Liver (tissue), 9 donors: ENCODE data around the gene VIPR2. TPM values are rescaled to one million over a fixed set of nuclear protein-coding genes. Genes with fewer than 3 reads are reported as not detected.

ENCODE experiments used
- DNase-seq: peaks from one replicate; pipeline ENCODE4 v3.0.0-alpha.2; 2017; ENCODE audit warnings: low spot score
- H3K27ac ChIP-seq, 2 donors: one replicate each; pipeline ENCODE4 v1.7.0; 2013; ENCODE audit warnings: inconsistent platforms in 2 of 2, low read length in 2 of 2, control low read depth in 1 of 2, low read depth in 1 of 2, mild to moderate bottlenecking in 1 of 2
- H3K27me3 ChIP-seq, 4 donors: one replicate each; pipeline versions ENCODE4 v1.6.1 to v1.7.0; 2013; ENCODE audit warnings: low read length in 3 of 4, inconsistent platforms in 1 of 4, mild to moderate bottlenecking in 1 of 4, moderate library complexity in 1 of 4; ENCODE audit not compliant: control insufficient read depth in 4 of 4, insufficient read depth in 4 of 4
- H3K36me3 ChIP-seq, 4 donors: one replicate each; pipeline versions ENCODE4 v1.6.1 to v1.7.0; 2013; ENCODE audit warnings: low read length in 3 of 4, mild to moderate bottlenecking in 3 of 4, low read depth in 1 of 4, moderate library complexity in 1 of 4; ENCODE audit not compliant: control insufficient read depth in 4 of 4, insufficient read depth in 3 of 4
- H3K4me1 ChIP-seq, 4 donors: one replicate each; pipeline versions ENCODE4 v1.6.1 to v1.7.0; 2013; ENCODE audit warnings: low read length in 3 of 4, mild to moderate bottlenecking in 3 of 4, moderate library complexity in 1 of 4; ENCODE audit not compliant: control insufficient read depth in 4 of 4, insufficient read depth in 4 of 4
- H3K4me3 ChIP-seq, 3 donors: one replicate each; pipeline versions ENCODE4 v1.6.1 to v1.7.0; 2013; ENCODE audit warnings: low read length in 3 of 3, control low read depth in 1 of 3, low read depth in 1 of 3, mild to moderate bottlenecking in 1 of 3
- H3K9ac ChIP-seq, 2 donors: one replicate each; pipeline ENCODE4 v1.7.0; 2013; ENCODE audit warnings: low read length in 2 of 2, mild to moderate bottlenecking in 2 of 2, moderate library complexity in 2 of 2, control low read depth in 1 of 2, low read depth in 1 of 2
- H3K9me3 ChIP-seq, 4 donors: one replicate each; pipeline versions ENCODE4 v1.6.1 to v1.7.0; 2013; ENCODE audit warnings: low read length in 3 of 4; ENCODE audit not compliant: control insufficient read depth in 4 of 4
- EGR1 ChIP-seq, 2 donors: IDR thresholded peaks; 2 replicates each; pipeline ENCODE4 v1.6.1; 2016 to 2018; ENCODE audit warnings: antibody characterized with exemption in 2 of 2, low read depth in 2 of 2
- FOXA1 ChIP-seq: IDR thresholded peaks from 2 replicates; pipeline ENCODE4 v1.6.1; 2016; ENCODE audit warnings: antibody characterized with exemption
- FOXA2 ChIP-seq: IDR thresholded peaks from 2 replicates; pipeline ENCODE4 v1.6.1; 2016; ENCODE audit warnings: antibody characterized with exemption
- GABPA ChIP-seq, 2 donors: IDR thresholded peaks in 1 of 2; conservative IDR thresholded peaks in 1 of 2; 2 replicates each; pipeline ENCODE4 v1.6.1; 2016; ENCODE audit warnings: antibody characterized with exemption in 2 of 2, mild to moderate bottlenecking in 1 of 2, moderate library complexity in 1 of 2
- HNF4A ChIP-seq, 2 donors: conservative IDR thresholded peaks; 2 replicates each; pipeline ENCODE4 v1.6.1; 2016; ENCODE audit warnings: antibody characterized with exemption in 2 of 2, mild to moderate bottlenecking in 2 of 2
- HNF4G ChIP-seq: IDR thresholded peaks from 2 replicates; pipeline ENCODE4 v1.6.1; 2016; ENCODE audit warnings: antibody characterized with exemption
- JUND ChIP-seq, 2 donors: IDR thresholded peaks; 2 replicates each; pipeline ENCODE4 v1.6.1; 2016; ENCODE audit warnings: antibody characterized with exemption in 2 of 2
- MAX ChIP-seq: IDR thresholded peaks from 2 replicates; pipeline ENCODE4 v1.6.1; 2016; ENCODE audit warnings: antibody characterized with exemption
- NR2F2 ChIP-seq: IDR thresholded peaks from 2 replicates; pipeline ENCODE4 v1.6.1; 2016; ENCODE audit warnings: antibody characterized with exemption
- RAD21 ChIP-seq, 2 donors: IDR thresholded peaks; 2 replicates each; pipeline ENCODE4 v1.6.1; 2016; ENCODE audit warnings: antibody characterized with exemption in 2 of 2, mild to moderate bottlenecking in 2 of 2
- REST ChIP-seq: IDR thresholded peaks from 2 replicates; pipeline ENCODE4 v1.6.1; 2016; ENCODE audit warnings: antibody characterized with exemption, mild to moderate bottlenecking
- RXRA ChIP-seq, 2 donors: IDR thresholded peaks; 2 replicates each; pipeline ENCODE4 v1.6.1; 2017 to 2018; ENCODE audit warnings: antibody characterized with exemption in 2 of 2, mild to moderate bottlenecking in 1 of 2
- SP1 ChIP-seq: IDR thresholded peaks from 2 replicates; pipeline ENCODE4 v1.6.1; 2018; ENCODE audit warnings: antibody characterized with exemption, mild to moderate bottlenecking
- TAF1 ChIP-seq: conservative IDR thresholded peaks from 2 replicates; pipeline ENCODE4 v1.6.1; 2016; ENCODE audit warnings: antibody characterized with exemption, mild to moderate bottlenecking
- YY1 ChIP-seq: IDR thresholded peaks from 2 replicates; pipeline ENCODE4 v1.6.1; 2016; ENCODE audit warnings: antibody characterized with exemption, mild to moderate bottlenecking
- ZBTB33 ChIP-seq: IDR thresholded peaks from 2 replicates; pipeline ENCODE4 v1.6.1; 2016; ENCODE audit warnings: antibody characterized with exemption
- WGBS: extraction: QIAGEN DNeasy Blood & Tissue Kit; methylation state at CpG from one replicate; pipeline ENCODE4 v1.1.7; 2013; 5-methylcytosine and 5-hydroxymethylcytosine counted together
- polyA plus RNA-seq, 2 donors: library from polyadenylated mRNA; stranded (reverse) in 1 of 2; unstranded in 1 of 2; fragments of 200-250 nt in 1 of 2; fragments of >200 nt in 1 of 2; fragmentation: Nextera tagmentation in 1 of 2; extraction: Ambion mirVana in 1 of 2; gene quantifications; one replicate each; pipeline versions ENCODE4 v1.2.1 to v1.2.3, GENCODE V29; 2013 to 2015
- total RNA-seq, 2 donors: library from RNA; depleted of rRNA; stranded (reverse); fragments of >200 nt; gene quantifications; one replicate each; pipeline ENCODE4 v1.2.3, GENCODE V29; 2014
- TF ChIP-seq, protein P1 (sequence below): IDR thresholded peaks from 2 replicates; pipeline ENCODE4 v1.6.1; 2016; ENCODE audit warnings: antibody characterized with exemption
- TF ChIP-seq, protein P2 (sequence below): fragments of 150-350 bp; IDR thresholded peaks from 2 replicates; pipeline ENCODE4 v1.5.1; 2017; ENCODE audit warnings: improper control_type of control experiment, low read depth, low read length; ENCODE audit not compliant: missing input control
- donor health status: healthy.
- donor health status: healthy.
- donor health status: healthy.
- donor health status: healthy.
- donor health status: healthy.

The VIPR2 gene
- total and polyA plus RNA-seq, 4 donors, result 0.05 to 0.17 (median 0.10) TPM; not detected in 1

DNA sequence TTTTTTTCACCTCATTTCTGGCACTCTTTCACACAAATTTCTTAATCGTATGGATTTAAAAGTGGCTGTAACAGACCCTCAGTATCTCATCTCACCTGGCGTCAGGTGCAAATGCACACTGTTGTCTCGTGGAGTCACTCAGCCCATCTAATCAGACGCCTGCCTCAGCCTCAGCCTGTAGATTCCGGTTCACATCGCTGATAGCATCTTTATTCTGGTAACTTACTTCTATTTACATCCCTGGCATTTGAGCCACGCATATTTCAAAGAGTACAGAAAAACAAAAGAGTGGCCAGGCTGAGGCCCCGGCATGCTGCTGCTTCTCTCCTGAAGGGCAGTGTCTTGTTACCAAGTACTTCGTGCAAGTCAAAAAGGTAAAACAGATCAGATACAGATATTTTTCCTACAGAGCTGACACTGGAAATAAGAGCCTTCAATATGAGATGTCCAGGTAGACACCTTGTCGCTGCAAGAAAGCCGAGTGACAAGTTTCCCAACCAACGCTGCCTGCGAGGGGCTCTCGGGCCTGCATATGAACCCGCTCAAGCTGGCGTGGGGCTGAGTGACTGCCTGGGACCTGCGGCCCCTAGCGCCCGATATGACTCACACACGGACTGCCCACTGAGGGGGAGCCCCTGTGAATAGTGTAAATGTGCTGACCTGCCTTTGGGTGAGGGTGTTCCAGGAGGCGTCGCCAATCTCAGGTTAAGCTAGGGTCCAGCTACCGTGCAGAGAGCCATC, 4.3 kb downstream of the VIPR2 start:
- no peak overlapping the region for H3K4me3 ChIP-seq
- H3K4me1 ChIP-seq, result peaks cover 0 to 12% (median 9%) of the 10 kb centered on the region in 4 donors
- no peak overlapping the region for H3K9ac ChIP-seq
- H3K9me3 ChIP-seq, result no peaks in the 10 kb centered on the region
- 92% methylated on average over 23 of the region's 23 CpGs for WGBS
- H3K36me3 ChIP-seq, result no peaks in the 10 kb centered on the region
- DNase-seq, result no peak
- TF ChIP-seq REST (no peak), FOXA2 (no peak), NR2F2 (no peak), RXRA (IDR thresholded peaks at IDR 0.05) (no peak), SP1 (no peak), FOXA1 (no peak), JUND (IDR thresholded peaks at IDR 0.05) (no peak), YY1 (no peak)
- TF ChIP-seq, protein P1, sequence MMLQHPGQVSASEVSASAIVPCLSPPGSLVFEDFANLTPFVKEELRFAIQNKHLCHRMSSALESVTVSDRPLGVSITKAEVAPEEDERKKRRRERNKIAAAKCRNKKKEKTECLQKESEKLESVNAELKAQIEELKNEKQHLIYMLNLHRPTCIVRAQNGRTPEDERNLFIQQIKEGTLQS, result no peak
- peaks cover 0 to 16% (median 3%) of the 10 kb centered on the region in 4 donors for H3K27me3 ChIP-seq
- H3K27ac ChIP-seq, result no peak overlapping the region

DNA sequence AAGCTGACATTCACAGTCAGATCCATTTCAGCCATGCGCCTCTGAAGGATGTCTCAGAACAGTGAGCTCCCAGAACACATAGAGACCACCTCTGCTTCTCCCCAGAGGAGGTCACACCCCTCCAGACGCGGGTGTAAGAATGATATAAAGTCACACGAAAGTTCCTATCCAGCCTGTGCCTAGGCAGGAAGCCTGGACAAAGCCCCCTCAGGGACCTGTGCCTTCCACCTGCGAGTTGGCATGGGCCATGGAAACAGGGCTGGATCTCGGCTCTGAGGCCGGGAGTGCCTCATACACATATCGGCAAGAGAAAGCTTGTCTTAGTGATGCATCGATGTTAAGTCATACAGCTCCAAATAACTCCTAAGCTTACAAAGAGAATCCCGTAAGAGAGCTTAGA, 5.0 kb downstream of the VIPR2 start:
- H3K27me3 ChIP-seq, result peaks cover 0 to 16% (median 3%) of the 10 kb centered on the region in 4 donors
- H3K9ac ChIP-seq, result no peak overlapping the region
- DNase-seq, result no peak
- H3K4me3 ChIP-seq, result no peak overlapping the region
- TF ChIP-seq ZBTB33 (no peak), HNF4A (conservative IDR thresholded peaks at IDR 0.05) (no peak), MAX (no peak), FOXA2 (no peak), TAF1 (no peak), RXRA (IDR thresholded peaks at IDR 0.05) (no peak), REST (no peak), GABPA (IDR thresholded peaks at IDR 0.05 in 1 of 2, conservative IDR thresholded peaks at IDR 0.05 in 1 of 2) (no peak), EGR1 (IDR thresholded peaks at IDR 0.05; ENCODE audit: low read depth in 2 of 2) (no peak), SP1 (no peak), YY1 (no peak), RAD21 (IDR thresholded peaks at IDR 0.05) (no peak), FOXA1 (no peak), HNF4G (no peak), NR2F2 (no peak), JUND (IDR thresholded peaks at IDR 0.05) (no peak)
- TF ChIP-seq, protein P1, result no peak
- TF ChIP-seq, protein P2, sequence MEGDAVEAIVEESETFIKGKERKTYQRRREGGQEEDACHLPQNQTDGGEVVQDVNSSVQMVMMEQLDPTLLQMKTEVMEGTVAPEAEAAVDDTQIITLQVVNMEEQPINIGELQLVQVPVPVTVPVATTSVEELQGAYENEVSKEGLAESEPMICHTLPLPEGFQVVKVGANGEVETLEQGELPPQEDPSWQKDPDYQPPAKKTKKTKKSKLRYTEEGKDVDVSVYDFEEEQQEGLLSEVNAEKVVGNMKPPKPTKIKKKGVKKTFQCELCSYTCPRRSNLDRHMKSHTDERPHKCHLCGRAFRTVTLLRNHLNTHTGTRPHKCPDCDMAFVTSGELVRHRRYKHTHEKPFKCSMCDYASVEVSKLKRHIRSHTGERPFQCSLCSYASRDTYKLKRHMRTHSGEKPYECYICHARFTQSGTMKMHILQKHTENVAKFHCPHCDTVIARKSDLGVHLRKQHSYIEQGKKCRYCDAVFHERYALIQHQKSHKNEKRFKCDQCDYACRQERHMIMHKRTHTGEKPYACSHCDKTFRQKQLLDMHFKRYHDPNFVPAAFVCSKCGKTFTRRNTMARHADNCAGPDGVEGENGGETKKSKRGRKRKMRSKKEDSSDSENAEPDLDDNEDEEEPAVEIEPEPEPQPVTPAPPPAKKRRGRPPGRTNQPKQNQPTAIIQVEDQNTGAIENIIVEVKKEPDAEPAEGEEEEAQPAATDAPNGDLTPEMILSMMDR, result no peak
- WGBS, result 88% methylated on average over 10 of the region's 10 CpGs
- H3K27ac ChIP-seq, result no peak overlapping the region
- no peaks in the 10 kb centered on the region for H3K9me3 ChIP-seq
- H3K4me1 ChIP-seq, result peaks cover 0 to 11% (median 9%) of the 10 kb centered on the region in 4 donors
- H3K36me3 ChIP-seq, result no peaks in the 10 kb centered on the region
